ENCODE measurements around the gene TRIP12. TPM values are rescaled to one million over a fixed set of nuclear protein-coding genes. Genes with fewer than 3 reads are reported as not detected.
"Not testable (repeated sequence)": the region's sequence is repeated elsewhere in the genome, so short reads cannot be mapped to it uniquely, and the experiment has no call there.

The TRIP12 gene
- total RNA-seq, 1 donor: 210 TPM

- DNase-seq (ENCODE audit: low read depth): no peak
- no peak for TF ChIP-seq CTCF (IDR thresholded peaks at IDR 0.05; ENCODE audit: insufficient read depth, low read length)
- H3K4me3 ChIP-seq (ENCODE audit: low read depth, low read length): no peak overlapping the region
These were observed 15.7 kb upstream of the TRIP12 start for GRCh38 chr2:229937537-229937936.

- no peak for TF ChIP-seq CTCF (IDR thresholded peaks at IDR 0.05; ENCODE audit: insufficient read depth, low read length)
These were observed 9.4 kb upstream of the TRIP12 start for GRCh38 chr2:229931241-229931640.

GRCh38 chr2:229930656-229931055 lies 8.8 kb upstream of the TRIP12 start:
- no peak for TF ChIP-seq CTCF (IDR thresholded peaks at IDR 0.05; ENCODE audit: insufficient read depth, low read length)
- no peak overlapping the region for H3K4me3 ChIP-seq (ENCODE audit: low read depth, low read length)
- no peak for DNase-seq (ENCODE audit: low read depth)

More at GRCh38 chr2:229931241-229931640, 9.4 kb upstream of the TRIP12 start:
- DNase-seq (ENCODE audit: low read depth): no peak
- no peak overlapping the region for H3K4me3 ChIP-seq (ENCODE audit: low read depth, low read length)

- no peak for TF ChIP-seq CTCF (IDR thresholded peaks at IDR 0.05; ENCODE audit: insufficient read depth, low read length)
- no peak overlapping the region for H3K4me3 ChIP-seq (ENCODE audit: low read depth, low read length)
- peak; percentile 27 for DNase-seq (ENCODE audit: low read depth)
These were observed 6.1 kb upstream of the TRIP12 start for GRCh38 chr2:229927817-229928321.

- no peak overlapping the region for H3K4me3 ChIP-seq (ENCODE audit: low read depth, low read length)
- DNase-seq (ENCODE audit: low read depth): no peak
- TF ChIP-seq CTCF (IDR thresholded peaks at IDR 0.05; ENCODE audit: insufficient read depth, low read length): no peak
These were observed 3.4 kb upstream of the TRIP12 start for GRCh38 chr2:229925201-229925600.

- not testable (repeated sequence) for H3K4me3 ChIP-seq (ENCODE audit: low read depth, low read length); DNase-seq (ENCODE audit: low read depth)
These were observed 2.7 kb upstream of the TRIP12 start for GRCh38 chr2:229924541-229924940.

- no peak for TF ChIP-seq CTCF (IDR thresholded peaks at IDR 0.05; ENCODE audit: insufficient read depth, low read length)
- peak within 1 kb of the TSS; percentile 91 for H3K4me3 ChIP-seq (ENCODE audit: low read depth, low read length)
- DNase-seq (ENCODE audit: low read depth): peak; percentile 48
These were observed 909 bp upstream of the TRIP12 start, which contains the start of gene FBXO36 for GRCh38 chr2:229922449-229923386. TSS of gene FBXO36 (plus strand) at chr2:229922503. CDS start at chr2:229922514, 11 bp downstream.
